Thyroid gland (tissue), 4 donors: ENCODE data around the gene TXNDC11.

Source experiments
- CTCF ChIP-seq, 6 experiments: fragments of 200-600 bp in 3 of 6; fragments of 450-650 bp in 3 of 6; sonication (generic) in 3 of 6; IDR thresholded peaks; one replicate each; pipeline ENCODE4 v1.5.1; 2016 to 2019; ENCODE audit warnings: antibody characterized with exemption in 6 of 6, mild to moderate bottlenecking in 2 of 6, inconsistent platforms in 1 of 6, moderate library complexity in 1 of 6
- POLR2A ChIP-seq, 2 donors: fragments of 450-650 bp; IDR thresholded peaks; one replicate each; pipeline ENCODE4 v1.6.1; 2017; ENCODE audit warnings: antibody characterized with exemption in 2 of 2, mild to moderate bottlenecking in 2 of 2, moderate library complexity in 1 of 2

DNA sequence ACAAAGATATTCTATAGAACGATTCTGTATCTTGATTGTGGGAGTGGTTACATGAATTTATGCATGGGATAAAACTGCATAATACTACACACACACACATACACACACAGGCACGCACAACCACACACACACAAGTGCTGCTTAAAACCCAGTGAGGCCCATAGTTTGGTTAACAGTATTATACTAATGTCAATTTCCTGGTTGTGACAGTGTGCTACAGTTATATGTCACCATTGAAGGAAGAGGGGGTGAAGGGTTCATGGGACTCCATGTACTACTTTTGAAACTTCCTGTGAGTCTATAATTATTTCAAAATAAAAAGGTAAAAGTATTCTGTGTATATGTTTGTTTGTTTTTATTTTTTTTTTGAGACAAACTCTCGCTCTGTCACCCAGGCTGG lies 46.3 kb upstream of the TXNDC11 start:
- no peak for TF ChIP-seq POLR2A (IDR thresholded peaks at IDR 0.05)
- TF ChIP-seq CTCF (IDR thresholded peaks at IDR 0.05) = no peak
